Hematopoietic multipotent progenitor cell (in vitro differentiated cells): Measurements from ENCODE around the gene SSRP1. TPM values are rescaled to one million over a fixed set of nuclear protein-coding genes. Genes with fewer than 3 reads are reported as not detected.
"Not testable (repeated sequence)": the region's sequence is repeated elsewhere in the genome, so short reads cannot be mapped to it uniquely, and the experiment has no call there.

ENCODE experiments used
- DNase-seq, 3 donors: peaks; one replicate each; pipeline ENCODE4 v3.0.0-alpha.2; 2011 to 2015; ENCODE audit warnings: low read depth in 2 of 3, low spot score in 2 of 3
- total RNA-seq: library from RNA; depleted of rRNA; stranded (reverse); fragments of >200 nt; gene quantifications from one replicate; pipeline ENCODE4 v1.2.3, GENCODE V29; 2012

Gene SSRP1
- total RNA-seq, 1 donor: 89.9 TPM

DNA sequence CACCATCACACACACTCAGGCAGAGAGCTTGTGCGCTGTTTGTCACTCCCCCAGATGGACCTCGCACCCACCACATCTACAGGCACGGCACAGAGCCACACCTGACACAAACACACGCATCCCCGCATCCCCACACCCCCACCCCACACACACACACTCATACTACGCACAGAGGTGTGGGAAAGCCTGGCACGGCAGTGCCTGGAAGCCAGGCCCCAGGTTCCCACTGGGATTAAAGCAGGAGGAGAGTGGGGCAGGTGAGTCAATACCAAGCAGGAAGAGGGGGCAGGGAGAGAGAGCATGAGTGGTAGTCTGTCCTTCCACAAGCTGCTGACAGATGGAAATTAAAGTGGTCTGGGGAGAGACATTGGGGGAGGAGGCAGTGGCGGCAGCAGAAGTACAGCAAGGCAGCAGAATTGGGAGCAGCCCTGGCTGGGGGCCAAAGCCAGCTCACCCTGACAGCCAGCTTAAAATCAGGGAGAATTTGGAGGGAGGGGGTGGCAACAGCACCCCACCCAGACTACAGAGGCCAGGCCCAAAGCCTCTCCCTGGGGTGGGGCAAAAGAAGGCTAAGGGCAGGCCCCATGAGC lies 31.6 kb downstream of the SSRP1 start:
- no peak for DNase-seq

DNA sequence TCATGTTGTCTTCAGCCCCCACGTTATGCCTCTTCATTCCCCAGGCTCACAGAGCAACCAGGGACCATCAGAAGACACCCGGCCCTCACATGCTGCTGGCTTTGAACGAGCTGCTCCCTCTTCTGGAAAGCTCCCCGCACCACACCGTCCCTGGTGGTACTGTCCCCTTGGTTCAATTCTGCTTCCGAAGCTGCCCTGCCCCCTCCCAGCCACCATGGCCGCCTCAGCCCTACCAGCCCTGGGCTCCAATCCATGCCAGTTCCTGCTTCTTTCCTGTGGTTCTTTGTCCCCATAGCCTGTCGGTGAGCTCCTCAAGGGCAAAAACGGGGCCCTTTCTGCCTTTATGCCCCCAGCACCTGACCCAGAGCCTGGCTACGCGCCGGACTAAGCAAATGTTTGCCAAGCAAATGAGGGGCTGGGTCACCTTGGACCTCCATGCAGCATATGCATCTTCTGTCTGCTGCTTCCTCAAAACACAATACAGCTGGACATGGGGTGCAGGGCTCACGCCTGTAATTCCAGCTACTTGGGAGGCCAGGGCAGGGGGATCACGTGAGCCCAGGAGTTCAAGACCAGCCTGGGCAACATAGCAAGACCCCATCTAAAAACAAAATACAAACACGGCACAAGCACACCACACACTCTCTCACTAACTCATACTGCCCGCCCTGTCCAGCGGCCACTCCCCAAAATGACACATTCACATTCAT lies 32.3 kb downstream of the SSRP1 start:
- DNase-seq: no peak

DNA sequence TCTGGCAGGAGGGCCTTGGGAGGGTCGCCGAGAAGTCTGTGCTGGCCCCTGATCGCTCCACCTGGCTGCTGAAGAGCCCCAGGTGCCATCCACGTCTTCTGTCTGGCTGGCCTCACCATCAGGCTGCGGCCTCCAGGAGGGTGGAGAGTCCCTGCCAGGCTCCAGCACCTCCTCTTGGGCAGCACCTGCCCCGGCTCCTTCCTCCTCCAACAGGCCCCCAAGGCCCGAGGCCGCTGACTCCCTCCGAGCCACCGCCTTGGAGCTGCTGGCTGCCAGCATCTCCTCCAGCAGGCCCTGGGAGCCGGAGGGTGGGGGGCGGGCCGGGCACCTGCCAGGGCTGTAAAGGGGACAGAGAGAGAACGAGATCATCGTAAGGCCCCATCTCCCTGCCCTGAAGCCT lies 33.2 kb downstream of the SSRP1 start:
- DNase-seq: no peak

DNA sequence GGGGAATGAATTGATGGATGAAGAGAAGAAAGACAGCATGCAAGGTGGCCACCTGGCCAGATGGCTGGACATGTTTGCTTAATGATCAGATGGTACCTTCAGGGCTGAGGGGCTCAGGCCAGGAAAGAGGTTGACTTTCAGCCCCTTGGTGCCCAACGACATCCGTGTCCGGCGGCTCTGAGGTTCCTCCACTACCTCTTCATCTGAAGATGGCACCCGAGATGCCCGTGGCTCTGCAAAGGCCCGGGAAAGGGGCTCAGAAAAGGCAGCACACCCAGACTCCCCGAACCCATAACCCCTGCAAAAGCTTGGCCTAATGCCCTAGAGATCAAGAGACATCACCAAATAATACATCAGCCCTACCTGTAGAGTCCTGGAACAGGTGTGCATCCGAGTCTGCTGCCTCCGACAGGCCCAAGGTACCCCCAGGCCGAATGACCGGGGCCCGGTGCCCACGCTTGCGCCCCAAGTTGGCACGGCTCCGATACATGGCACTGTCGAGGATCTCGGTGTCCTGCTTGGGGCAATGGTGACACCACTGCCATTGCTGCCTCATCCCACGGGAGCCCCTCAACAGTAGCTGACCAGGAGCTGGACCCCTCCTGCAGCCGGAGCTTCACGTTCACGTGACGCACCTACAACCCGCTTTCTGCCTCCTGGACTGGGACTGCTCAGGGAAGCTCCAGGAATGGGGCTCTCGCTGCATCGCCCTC lies 33.8 kb downstream of the SSRP1 start:
- no peak for DNase-seq

DNA sequence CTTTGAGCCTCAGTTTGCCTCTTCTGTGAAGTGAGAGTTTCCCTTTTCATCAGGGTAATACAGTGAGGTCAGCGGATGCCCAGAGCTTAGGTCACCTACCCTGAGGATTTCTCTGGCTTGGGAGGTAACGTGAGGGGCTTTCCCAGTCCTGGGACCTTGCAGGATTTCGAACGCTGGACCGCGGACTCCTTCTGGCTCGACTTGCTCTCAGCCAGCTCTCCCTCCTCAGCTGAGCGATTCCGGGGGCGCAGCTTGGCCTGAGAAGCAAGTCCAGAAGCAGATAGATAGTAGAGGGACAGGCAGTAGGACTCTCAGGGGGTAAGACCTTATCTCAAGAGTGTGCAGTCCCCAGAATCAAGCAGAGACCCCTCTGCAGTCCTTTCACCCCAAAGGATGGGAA lies 34.9 kb downstream of the SSRP1 start:
- no peak for DNase-seq

DNA sequence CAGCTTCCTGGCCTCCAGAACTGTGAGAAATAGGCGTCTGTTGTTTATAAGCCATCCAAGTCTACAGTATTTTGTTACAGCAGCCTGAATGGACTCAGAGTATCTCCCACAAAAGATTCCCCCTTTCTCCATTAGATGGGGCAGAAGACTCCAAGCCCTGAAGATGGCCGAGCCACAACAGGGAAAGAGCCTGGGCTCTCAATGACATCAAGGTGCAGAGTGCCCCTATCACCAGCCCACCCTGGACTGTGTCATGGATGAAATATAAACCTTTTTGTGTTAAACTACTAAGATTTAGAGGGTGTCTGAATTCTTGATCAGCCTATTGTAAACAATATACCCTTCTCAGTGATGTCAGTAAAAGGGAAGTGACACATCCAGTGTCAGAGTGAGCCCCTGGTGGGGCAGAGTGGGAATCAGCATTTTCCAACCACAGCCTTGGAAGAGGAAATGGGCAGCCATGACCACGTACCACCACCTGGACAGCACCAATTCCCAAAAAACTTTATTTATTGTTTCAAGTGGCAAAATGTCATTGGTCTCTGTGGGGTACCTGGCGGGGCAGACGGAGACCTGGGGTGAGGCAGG lies 36.4 kb downstream of the SSRP1 start:
- no peak for DNase-seq

DNA sequence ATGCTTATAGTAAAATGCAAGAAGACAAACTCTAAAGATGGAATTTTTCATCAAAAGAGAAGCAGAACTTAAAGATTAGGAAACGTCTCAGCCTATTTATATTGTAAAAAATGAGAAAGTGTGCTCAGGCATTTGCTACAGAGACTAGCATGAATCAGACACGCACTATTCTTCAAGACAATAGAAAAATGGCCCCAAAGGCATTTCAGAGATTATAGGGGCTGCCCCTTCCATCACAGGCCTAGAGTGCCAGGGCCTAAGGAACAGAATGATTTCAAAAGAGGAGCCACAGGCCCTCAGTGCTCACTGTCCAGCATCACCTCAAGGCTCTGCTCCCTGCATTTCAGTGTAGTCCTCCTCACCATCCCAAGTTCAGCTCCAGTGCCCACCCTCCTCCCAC lies 38.5 kb downstream of the SSRP1 start:
- no peak for DNase-seq

DNA sequence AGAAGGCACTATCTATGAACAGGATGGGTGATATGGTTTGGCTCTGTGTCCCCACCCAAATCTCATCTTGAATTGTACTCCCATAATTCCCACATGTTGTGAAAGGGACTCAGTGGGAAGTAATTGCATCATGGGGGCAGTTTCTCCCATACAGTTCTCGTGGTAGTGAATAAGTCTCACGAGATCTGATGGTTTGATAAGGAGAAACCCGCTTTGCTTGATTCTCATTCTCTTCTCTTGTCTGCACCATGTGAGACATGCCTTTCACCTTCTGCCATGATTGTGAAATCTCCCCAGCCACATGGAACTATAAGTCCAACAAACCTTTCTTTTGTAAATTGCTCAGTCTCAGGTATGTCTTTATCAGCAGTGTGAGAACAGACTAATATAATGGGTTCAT lies 39.5 kb downstream of the SSRP1 start:
- not testable (repeated sequence) for DNase-seq

DNA sequence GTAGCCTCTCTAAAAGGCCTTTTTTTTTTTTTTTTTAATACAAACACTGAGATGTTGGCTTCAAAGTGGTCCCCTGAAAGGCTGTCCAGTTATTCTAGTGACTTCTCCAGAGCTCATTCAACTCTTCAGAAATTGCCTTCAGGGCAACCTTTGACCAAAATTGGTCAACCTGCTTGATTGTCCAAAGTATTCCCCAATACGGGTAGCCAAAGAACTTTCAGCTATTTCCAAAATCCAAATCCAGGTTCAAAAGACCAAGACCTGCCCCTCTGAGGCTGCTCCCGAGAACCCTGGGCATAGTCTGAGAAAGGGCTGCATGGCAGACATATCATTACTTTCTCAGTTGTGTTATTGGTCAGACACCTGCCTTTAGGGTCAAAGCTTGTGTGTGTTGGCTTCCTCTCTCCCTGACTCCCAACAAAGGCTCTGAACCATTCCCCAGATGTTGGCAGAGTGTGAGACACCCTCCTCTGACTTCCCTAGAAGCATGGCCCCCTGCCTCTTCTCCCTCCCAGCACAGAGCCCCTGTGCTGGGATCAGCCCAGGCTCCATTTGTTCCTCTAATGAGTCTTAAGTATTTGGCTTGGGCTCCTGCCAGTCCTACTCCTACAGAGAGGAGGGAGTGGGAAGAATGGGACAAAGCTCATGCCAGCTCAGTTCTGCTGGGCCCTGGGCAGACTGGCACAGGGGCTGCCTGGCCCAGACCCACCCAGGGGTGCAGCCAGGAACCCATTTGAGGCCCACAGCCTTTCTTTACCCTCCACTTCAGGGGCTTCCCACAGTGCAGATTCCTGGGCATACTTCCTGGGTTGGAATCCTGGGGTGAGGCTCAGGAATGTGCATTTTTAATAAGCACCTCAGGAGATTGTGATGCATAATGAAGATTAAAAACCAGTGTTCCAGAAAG lies 41.2 kb downstream of the SSRP1 start:
- DNase-seq: no peak

DNA sequence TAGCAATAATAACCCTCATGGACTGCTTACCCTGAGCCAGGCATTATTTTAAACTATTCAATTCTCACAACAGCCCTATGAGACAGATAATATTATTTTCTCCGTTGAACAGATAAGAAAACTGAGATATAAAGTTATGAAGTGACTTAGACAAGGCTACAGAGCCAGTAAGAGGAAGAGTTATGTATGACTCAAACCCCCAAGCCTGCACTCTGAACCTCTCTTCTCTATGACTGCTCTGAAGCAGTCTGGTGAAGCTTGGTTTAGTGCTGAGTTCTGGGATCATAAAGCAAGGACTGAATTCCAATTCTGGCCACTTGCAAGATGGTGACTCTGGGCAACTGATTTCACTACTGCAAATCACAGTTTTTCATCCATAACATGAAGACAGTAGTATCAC lies 45.4 kb downstream of the SSRP1 start:
- DNase-seq: no peak

DNA sequence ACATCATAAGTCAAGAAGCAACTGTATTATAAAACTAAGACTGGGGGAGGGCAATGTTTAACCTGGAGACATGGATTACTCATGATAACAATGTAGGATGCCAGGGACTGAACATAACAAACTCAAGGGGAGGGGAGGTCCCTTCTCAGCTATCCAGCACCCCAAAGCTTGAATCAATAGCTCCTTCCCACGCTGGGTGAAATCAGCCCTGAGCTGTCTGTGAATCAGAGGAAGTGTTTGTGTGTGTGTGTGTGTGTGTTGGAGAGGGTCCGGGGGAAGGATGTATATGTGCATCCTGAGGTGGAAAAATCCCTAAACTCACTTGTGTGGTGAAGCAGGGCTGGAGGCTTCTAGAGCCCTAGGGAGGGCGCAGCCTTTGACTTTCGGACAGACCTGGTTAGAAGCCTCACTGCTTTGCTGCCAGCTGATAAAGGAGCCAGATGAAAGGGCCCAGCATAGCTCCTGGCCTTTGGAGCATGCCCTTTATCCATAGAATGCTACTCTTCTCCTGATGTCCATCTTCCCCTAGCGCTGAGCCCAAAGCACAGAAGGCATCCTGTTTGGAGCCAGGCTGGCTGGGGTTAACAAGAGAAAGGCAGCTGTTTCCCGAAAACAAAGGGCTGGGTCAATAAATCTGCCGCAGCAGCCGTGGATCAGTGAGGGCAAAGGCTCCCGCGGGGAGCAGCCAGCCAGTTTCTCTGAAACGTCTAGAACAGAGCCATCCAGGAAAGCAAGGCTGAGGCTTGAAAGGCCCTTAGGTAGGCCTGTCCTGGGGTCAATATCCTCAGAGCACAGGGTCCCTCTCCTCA lies 46.7 kb downstream of the SSRP1 start:
- peak in 1 of 3 donors; percentile 51 for DNase-seq

DNA sequence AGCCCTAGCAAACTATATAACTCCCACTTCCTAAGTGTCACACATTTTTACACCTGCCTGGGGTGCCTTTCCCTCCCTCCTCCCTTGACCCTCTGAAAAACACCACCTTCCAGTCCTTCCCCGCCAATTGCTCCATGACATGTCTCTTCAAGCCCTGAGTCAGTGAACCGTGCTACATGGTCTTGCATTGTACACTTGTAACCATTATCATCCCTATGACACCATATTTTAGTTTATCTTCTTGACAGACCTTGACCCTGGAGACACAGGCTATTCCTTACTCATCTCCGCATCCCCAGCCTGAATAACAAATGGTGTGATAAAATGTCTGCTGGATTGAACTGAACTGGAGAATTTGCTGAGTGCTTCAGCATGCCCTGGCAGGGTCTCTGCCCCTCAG lies 47.8 kb downstream of the SSRP1 start:
- DNase-seq: no peak

DNA sequence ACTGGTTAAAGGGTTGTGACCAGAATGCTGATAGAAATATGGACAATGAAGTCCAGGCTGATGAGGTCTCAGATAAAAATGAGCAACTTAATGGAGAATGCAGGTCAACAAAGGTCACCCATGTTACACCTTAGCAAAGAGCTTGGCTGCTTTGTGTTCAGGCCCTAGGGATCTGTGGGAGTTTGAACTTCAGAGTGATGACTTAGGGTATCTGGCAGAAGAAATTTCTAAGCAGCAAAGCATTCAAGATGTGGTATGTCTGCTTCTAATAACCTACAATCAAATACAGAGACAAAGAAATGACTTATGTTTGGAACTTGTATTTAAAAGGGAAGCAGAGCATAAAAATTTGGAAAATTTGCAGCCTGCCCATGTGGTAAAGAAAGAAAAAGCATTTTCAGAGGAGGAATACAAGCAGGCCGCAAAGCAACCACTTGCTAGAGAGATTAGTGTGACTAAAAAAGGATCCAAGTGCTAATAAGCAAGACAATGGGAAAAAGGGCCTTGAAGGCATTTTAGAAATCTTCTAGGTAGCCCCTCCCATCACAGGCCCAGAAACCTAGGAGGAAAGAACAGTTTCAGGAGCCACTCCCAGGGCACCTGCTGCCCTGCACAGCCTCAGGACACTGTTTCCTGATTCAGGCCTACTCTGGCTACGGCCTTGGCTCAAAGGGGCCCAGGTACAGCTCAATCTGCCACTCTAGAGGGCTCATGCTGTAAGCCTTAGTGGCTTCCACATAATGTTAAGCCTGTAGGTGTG lies 52.3 kb downstream of the SSRP1 start:
- DNase-seq: no peak

DNA sequence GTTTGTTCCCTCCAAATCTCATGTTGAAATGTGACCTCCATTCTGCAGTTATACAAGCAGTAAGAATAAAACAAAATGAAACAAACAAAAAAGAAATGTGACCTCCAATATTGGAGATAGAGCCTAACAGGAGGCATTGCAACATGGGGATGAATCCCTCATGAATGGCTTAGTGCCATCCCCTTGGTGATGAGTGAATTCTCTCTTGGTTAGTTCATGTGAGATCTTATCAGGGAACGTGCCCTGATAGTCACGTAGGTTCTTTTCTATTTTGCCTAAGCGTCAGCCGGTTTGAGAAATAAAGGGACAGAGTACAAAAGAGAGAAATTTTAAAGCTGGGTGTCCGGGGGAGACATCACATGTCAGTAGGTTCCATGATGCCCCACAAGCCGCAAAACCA lies 54.1 kb downstream of the SSRP1 start:
- DNase-seq: not testable (repeated sequence)

DNA sequence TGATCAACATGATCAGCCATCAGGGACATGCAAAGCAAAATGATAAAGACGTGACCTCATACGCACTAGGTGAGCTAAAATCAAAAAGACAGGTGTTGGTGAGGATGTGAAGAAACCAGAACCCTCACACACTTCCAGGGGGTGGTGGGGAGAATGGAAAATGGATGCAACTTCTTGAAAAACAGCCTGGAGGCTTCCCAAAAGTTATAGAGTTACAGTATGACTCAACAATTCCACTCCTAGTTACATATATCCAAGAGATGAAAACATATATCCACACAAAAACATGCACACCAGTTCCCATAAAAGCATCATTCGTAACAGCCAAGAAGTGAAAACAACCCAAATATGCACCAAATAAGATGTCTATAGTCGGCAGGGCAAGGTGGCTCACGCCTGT lies 56.6 kb downstream of the SSRP1 start:
- no peak for DNase-seq

DNA sequence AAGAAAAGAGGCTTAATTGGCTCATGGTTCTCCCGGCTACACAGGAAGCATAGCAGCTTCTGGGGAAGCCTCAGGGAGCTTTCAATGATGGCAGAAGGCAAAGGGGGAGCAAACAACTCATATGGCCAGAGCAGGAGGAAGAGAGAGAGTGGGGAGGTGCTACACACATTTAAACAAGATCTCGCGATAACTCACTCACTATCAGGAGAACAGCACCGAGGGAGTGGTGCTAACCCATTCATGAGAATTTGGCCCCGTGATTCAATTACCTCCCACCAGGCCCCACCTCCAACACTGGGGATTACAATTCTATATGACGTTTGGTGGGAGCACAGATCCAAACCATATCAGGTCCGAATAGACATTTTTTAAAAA lies 57.0 kb downstream of the SSRP1 start:
- no peak for DNase-seq

DNA sequence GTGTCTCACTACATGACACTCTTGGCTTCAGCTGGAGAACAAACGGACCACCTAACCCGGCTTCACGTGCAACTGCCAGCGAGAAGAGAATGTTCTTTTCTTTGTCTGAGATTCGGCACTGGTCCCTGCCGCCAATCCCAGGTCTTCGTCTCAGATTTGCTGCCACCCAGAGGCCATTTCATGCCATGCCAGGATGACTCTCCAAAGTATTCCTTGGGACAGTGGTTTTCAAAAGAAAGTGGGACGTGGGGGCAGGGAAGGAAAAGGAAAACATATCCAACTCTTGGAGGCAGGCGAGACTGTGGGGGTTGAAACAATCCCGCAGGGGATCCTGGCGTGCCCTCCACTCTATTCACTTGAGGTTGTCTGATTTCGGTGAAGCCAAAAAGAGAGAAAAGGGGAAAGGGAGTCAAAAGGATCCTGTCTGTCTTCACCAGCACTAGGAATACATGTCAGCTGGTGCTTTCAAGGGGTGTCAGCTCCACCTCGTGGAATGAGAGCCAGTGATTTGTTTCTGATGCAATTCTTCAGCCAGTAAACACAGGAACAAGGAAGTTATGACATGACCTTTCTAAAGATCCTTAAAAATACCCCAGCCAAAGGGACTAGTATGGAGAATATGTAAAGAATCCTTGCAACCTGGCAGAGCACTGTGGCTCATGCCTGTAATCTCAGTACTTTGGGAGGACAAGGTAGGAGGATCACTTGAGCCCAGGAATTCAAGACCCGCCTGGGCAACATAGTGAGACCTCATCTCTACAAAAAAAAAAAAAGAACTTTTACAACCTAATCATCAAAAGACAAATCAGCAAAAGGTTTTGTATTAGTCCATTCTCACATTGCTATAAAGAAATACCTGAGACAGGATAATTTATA lies 57.6 kb downstream of the SSRP1 start:
- DNase-seq: peak in 2 of 3 donors; percentile 22 to 42

DNA sequence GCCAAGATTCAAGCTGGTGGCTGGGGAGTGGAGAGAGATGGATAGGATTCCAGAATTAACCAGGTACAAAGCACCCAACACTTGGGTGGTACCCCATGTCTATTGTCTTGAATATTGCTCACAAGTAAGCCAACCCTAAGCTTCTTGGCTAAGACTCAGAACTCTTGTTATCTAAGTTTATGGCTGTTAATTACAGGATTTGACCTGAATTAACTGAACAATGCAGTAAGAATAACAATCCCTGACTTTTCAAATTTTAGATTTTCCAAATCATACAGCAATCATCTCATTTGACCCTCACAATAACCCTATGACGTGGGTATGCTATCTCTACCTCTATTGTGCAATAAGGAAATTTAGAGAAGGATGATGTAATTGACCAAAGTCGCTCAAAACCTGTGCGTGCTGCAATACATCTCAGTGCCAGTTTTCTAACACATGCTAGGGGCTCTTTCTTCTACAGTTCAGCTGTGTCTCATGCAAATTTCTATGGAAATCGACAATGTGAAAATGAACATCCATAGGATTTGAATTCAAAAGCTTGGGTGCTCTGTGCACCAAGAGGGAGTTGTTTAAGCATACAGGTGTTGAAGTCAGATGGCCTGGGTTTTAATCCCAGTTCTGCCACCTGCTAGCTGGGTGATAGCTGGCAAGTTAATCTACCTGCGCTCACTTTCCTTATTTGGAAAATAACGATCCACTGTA lies 58.6 kb downstream of the SSRP1 start:
- DNase-seq: no peak
